Ishikawa (cell line): ENCODE results near the gene CMTM2.

Source experiments
- CEBPB ChIP-seq: IDR thresholded peaks from 2 replicates; pipeline ENCODE4 v1.6.1; 2012
- CREB1 ChIP-seq: IDR thresholded peaks from 2 replicates; pipeline ENCODE4 v1.6.1; 2012; ENCODE audit warnings: low read depth
- FOXM1 ChIP-seq: IDR thresholded peaks from 2 replicates; pipeline ENCODE4 v1.6.1; 2012; ENCODE audit warnings: low read depth, borderline replicate concordance
- NFIC ChIP-seq: IDR thresholded peaks from 2 replicates; pipeline ENCODE4 v1.6.1; 2012
- RAD21 ChIP-seq: IDR thresholded peaks from 2 replicates; pipeline ENCODE4 v1.6.1; 2012; ENCODE audit warnings: low read depth
- TAF1 ChIP-seq: IDR thresholded peaks from 2 replicates; pipeline ENCODE4 v1.6.1; 2012; ENCODE audit warnings: low read depth, mild to moderate bottlenecking
- TCF12 ChIP-seq: IDR thresholded peaks from 2 replicates; pipeline ENCODE4 v1.6.1; 2012; ENCODE audit warnings: low read depth
- YY1 ChIP-seq: IDR thresholded peaks from 2 replicates; pipeline ENCODE4 v1.6.1; 2012; ENCODE audit warnings: low read depth
- TF ChIP-seq, protein P1 (sequence below): IDR thresholded peaks from 2 replicates; pipeline ENCODE4 v1.6.1; 2012; ENCODE audit warnings: low read depth, mild to moderate bottlenecking
- TF ChIP-seq, protein P2 (sequence below): IDR thresholded peaks from 2 replicates; pipeline ENCODE4 v1.6.1; 2012

DNA sequence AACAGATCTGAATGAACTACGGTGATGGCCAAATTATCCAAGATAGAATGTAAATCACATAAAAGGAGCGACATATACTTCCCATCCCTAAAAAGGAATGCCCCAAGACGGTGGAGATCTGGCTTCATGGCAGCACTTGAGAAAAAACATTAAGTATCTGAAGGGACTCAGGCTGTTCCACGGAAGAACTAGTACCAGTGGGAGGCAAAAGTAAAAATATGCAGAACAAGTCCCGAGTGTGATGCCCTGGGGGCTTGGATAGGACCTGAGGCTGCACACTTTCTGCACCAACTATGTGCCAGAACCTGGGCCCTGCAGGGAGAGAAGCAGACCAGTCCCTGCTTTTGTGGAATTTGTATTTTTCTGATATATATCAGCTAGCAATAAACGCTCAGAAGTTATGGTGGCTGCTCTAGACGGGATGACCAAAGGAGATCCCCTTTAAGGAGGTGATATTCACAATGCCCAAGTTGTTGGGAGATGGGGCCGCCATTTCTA, 27.4 kb upstream of the CMTM2 start:
- TF ChIP-seq, protein P1, sequence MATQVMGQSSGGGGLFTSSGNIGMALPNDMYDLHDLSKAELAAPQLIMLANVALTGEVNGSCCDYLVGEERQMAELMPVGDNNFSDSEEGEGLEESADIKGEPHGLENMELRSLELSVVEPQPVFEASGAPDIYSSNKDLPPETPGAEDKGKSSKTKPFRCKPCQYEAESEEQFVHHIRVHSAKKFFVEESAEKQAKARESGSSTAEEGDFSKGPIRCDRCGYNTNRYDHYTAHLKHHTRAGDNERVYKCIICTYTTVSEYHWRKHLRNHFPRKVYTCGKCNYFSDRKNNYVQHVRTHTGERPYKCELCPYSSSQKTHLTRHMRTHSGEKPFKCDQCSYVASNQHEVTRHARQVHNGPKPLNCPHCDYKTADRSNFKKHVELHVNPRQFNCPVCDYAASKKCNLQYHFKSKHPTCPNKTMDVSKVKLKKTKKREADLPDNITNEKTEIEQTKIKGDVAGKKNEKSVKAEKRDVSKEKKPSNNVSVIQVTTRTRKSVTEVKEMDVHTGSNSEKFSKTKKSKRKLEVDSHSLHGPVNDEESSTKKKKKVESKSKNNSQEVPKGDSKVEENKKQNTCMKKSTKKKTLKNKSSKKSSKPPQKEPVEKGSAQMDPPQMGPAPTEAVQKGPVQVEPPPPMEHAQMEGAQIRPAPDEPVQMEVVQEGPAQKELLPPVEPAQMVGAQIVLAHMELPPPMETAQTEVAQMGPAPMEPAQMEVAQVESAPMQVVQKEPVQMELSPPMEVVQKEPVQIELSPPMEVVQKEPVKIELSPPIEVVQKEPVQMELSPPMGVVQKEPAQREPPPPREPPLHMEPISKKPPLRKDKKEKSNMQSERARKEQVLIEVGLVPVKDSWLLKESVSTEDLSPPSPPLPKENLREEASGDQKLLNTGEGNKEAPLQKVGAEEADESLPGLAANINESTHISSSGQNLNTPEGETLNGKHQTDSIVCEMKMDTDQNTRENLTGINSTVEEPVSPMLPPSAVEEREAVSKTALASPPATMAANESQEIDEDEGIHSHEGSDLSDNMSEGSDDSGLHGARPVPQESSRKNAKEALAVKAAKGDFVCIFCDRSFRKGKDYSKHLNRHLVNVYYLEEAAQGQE, result no peak
- no peak for TF ChIP-seq NFIC
- TF ChIP-seq, protein P2, sequence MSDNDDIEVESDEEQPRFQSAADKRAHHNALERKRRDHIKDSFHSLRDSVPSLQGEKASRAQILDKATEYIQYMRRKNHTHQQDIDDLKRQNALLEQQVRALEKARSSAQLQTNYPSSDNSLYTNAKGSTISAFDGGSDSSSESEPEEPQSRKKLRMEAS, result no peak
- TF ChIP-seq FOXM1, result no peak
- TF ChIP-seq RAD21, result no peak
- no peak for TF ChIP-seq CEBPB
- no peak for TF ChIP-seq YY1
- no peak for TF ChIP-seq TCF12
- TF ChIP-seq TAF1, result no peak
- no peak for TF ChIP-seq CREB1
